GM12878 (cell line): Measurements from ENCODE around the gene UBE2E1. TPM values are rescaled to one million over a fixed set of nuclear protein-coding genes. Genes with fewer than 3 reads are reported as not detected.

Source experiments
- ATAC-seq: fragments of 200-7000 bp; cut with Tn5 transposase; 3 replicates; pipeline ENCODE4 v1.9.1; 2020; ENCODE audit warnings: mild to moderate bottlenecking, moderate library complexity
- BruUV-seq: library from RNA; stranded (reverse); fragments of 400-500 nt; replicated peaks from 2 replicates; lab custom pipeline; 2021; lab: Mats Ljungman, UMichigan
- CTCF ChIA-PET: fragments of 300-600 bp; sonication (Branson Sonifier 250); formaldehyde crosslinking; extraction: SDS; loops from one replicate; lab custom pipeline; 2021; ENCODE audit warnings: inconsistent platforms; lab: Yijun Ruan, JAX
- POLR2A ChIA-PET: fragments of 350-600 bp; formaldehyde crosslinking; extraction: SDS; loops from one replicate; lab custom pipeline; 2021; ENCODE audit warnings: inconsistent platforms; lab: Charles Lee
- RAD21 ChIA-PET: fragments of 300-600 bp; sonication (Branson Sonifier 250); formaldehyde crosslinking; loops from one replicate; lab custom pipeline; 2023; ENCODE audit warnings: antibody characterized with exemption; ENCODE audit not compliant: unreplicated experiment; lab: Charles Lee
- SMC1A ChIA-PET: fragments of 300-600 bp; sonication (Branson Sonifier 250); formaldehyde crosslinking; loops from one replicate; lab custom pipeline; 2023; ENCODE audit not compliant: unreplicated experiment, uncharacterized antibody; lab: Charles Lee
- DNase-seq: peaks from one replicate; pipeline ENCODE4 v3.0.0-alpha.2; 2011; ENCODE audit warnings: low read depth, low spot score
- FAIRE-seq: peaks from 3 replicates; lab custom pipeline; 2011; peaks lifted over from hg19 to GRCh38; lab: Jason Lieb, UNC
- H2AFZ ChIP-seq: 2 replicates; pipeline ENCODE4 v1.6.0; 2011; ENCODE audit warnings: low read depth, low read length, control low read depth; ENCODE audit not compliant: control insufficient read depth
- H3K27ac ChIP-seq: 2 replicates; pipeline ENCODE4 v1.5.1; 2011; ENCODE audit warnings: control low read depth; ENCODE audit not compliant: control insufficient read depth, insufficient read depth
- H3K27me3 ChIP-seq, 2 experiments: replicated peaks in 1 of 2; 2 replicates each; pipeline versions ENCODE4 v1.6.0 to v1.6.1; 2011; ENCODE audit warnings: low read length in 1 of 2; ENCODE audit not compliant: control insufficient read depth in 2 of 2, insufficient read depth in 2 of 2
- H3K36me3 ChIP-seq, 2 experiments: 2 replicates each; pipeline ENCODE4 v1.5.1; 2011; ENCODE audit warnings: low read length in 1 of 2; ENCODE audit not compliant: control insufficient read depth in 2 of 2, insufficient read depth in 2 of 2
- H3K4me1 ChIP-seq: 2 replicates; pipeline ENCODE4 v1.6.1; 2011; ENCODE audit warnings: mild to moderate bottlenecking, low read length, moderate library complexity, mixed read lengths; ENCODE audit not compliant: control insufficient read depth, insufficient read depth
- H3K4me2 ChIP-seq: 2 replicates; pipeline ENCODE4 v1.6.0; 2011; ENCODE audit warnings: control low read depth; ENCODE audit not compliant: control insufficient read depth, insufficient read depth
- H3K4me3 ChIP-seq: fragments of 200-600 bp; sonication (generic); 2 replicates; pipeline ENCODE4 v1.5.1; 2016
- H3K79me2 ChIP-seq: 2 replicates; pipeline ENCODE4 v1.6.0; 2011; ENCODE audit warnings: low read length; ENCODE audit not compliant: control insufficient read depth, insufficient read depth
- H3K9ac ChIP-seq: 2 replicates; pipeline ENCODE4 v1.8.0; 2011; ENCODE audit warnings: low read length, control low read depth, mixed read lengths; ENCODE audit not compliant: control insufficient read depth, insufficient read depth
- H3K9me3 ChIP-seq: replicated peaks from 3 replicates; pipeline ENCODE4 v1.5.1; 2011; ENCODE audit warnings: mild to moderate bottlenecking, low read length; ENCODE audit not compliant: control insufficient read depth, insufficient read depth
- H4K20me1 ChIP-seq: 2 replicates; pipeline ENCODE4 v1.6.0; 2011; ENCODE audit not compliant: control insufficient read depth, insufficient read depth
- CEBPZ ChIP-seq: fragments of 150-350 bp; IDR thresholded peaks from 2 replicates; pipeline ENCODE4 v1.6.1; 2016; ENCODE audit warnings: low read depth, low read length
- CTCF ChIP-seq, 3 experiments: IDR thresholded peaks in 2 of 3; conservative IDR thresholded peaks in 1 of 3; 2 replicates each; pipeline ENCODE4 v1.5.1; 2011; ENCODE audit warnings: low read depth in 3 of 3, low read length in 3 of 3, mild to moderate bottlenecking in 3 of 3, control low read depth in 2 of 3, moderate library complexity in 2 of 3, inconsistent platforms in 1 of 3, mixed read lengths in 1 of 3; ENCODE audit not compliant: control insufficient read depth in 2 of 3, insufficient read depth in 1 of 3; ENCODE audit errors: extremely low read depth in 1 of 3
- MTA3 ChIP-seq: IDR thresholded peaks from 2 replicates; pipeline ENCODE4 v1.6.1; 2012; ENCODE audit warnings: low read length, inconsistent platforms, borderline replicate concordance
- NR2F1 ChIP-seq: fragments of 450-650 bp; conservative IDR thresholded peaks from 2 replicates; pipeline ENCODE4 v1.6.1; 2017; ENCODE audit warnings: mild to moderate bottlenecking
- RAD21 ChIP-seq: IDR thresholded peaks from 2 replicates; pipeline ENCODE4 v1.6.1; 2011; ENCODE audit warnings: mild to moderate bottlenecking, low read depth, low read length, moderate library complexity; ENCODE audit not compliant: insufficient read depth
- SREBF1 ChIP-seq: IDR thresholded peaks from 2 replicates; pipeline ENCODE4 v1.6.1; 2012; ENCODE audit warnings: mild to moderate bottlenecking, low read length
- WGBS: methylation state at CpG from one replicate; pipeline ENCODE4 v1.1.6; 2016; ENCODE audit warnings: low lambda C conversion rate; ENCODE audit not compliant: insufficient replicate concordance, insufficient coverage; ENCODE audit errors: missing lambda C conversion rate; 5-methylcytosine and 5-hydroxymethylcytosine counted together
- in situ Hi-C: fragments of 300-500 bp; cut with MboI; formaldehyde crosslinking; loops from 9 replicates; pipeline ENCODE4 v1.14.3; 2018; ENCODE audit warnings: mixed read lengths
- intact Hi-C: fragments of 100-400 bp; cut with micrococcal nuclease; formaldehyde crosslinking; loops from one replicate; pipeline ENCODE4 v1.14.2; 2022; ENCODE audit not compliant: unreplicated experiment
- polyA plus RNA-seq, 11 experiments: library from polyadenylated mRNA; depleted of rRNA in 4 of 11; unstranded in 6 of 11; stranded (reverse) in 5 of 11; fragments of >200 nt; fragmentation: Nextera tagmentation in 4 of 11; fragmentation: Illumina TruSeq in 1 of 11; extraction: Ambion mirVana in 4 of 11; extraction: Trizol in 1 of 11; gene quantifications; 1 replicate in 1 of 11; 2 replicates in 10 of 11; pipeline versions ENCODE4 v1.2.1 to v1.2.3, GENCODE V29; 2011 to 2016; ENCODE audit warnings: inconsistent platforms in 2 of 11, missing spikeins in 2 of 11, low read depth in 1 of 11
- total RNA-seq, 4 experiments: library from RNA; depleted of rRNA in 3 of 4; stranded (reverse); fragments of >200 nt in 3 of 4; fragmentation: Illumina TruSeq in 1 of 4; extraction: Trizol in 1 of 4; gene quantifications; 2 replicates each; pipeline versions ENCODE4 v1.2.1 to v1.2.3, GENCODE V29; 2013 to 2021

Gene UBE2E1
- total and polyA plus RNA-seq, 10 of the 15 experiments (the other 5 are each of a cell fraction or from before 2014, with no cell fraction given) = 18.7 to 425 (median 147) TPM

- 93% methylated on average over 10 of the region's 10 CpGs for WGBS
- ATAC-seq = no peak
- in situ Hi-C loops = no loop called here
- no peaks in the 10 kb centered on the region for H3K9me3 ChIP-seq
- no peak for TF ChIP-seq NR2F1
- no peak for TF ChIP-seq SREBF1
- no peak for TF ChIP-seq MTA3
- intact Hi-C loops = loop anchor here (5.0 kb wide), 1 partner anchor 35 kb away; no protein-coding TSS in a partner anchor
- no peak for FAIRE-seq
- no peak overlapping the region for H3K4me2 ChIP-seq
- ChIA-PET SMC1A (interaction anchor here (0.6 to 14.1 kb wide), 10 partner anchors 8 to 173 kb away, joined by 3 to 224 read pairs (median 14); no protein-coding TSS in a partner anchor), POLR2A (interaction anchor here (1.6 to 7.8 kb wide), 4 partner anchors 8 to 25 kb away, joined by 7 to 92 read pairs (median 10); no protein-coding TSS in a partner anchor), RAD21 (interaction anchor here (1.1 to 4.8 kb wide), 9 partner anchors 23 to 183 kb away, joined by 3 to 96 read pairs (median 8); no protein-coding TSS in a partner anchor), CTCF (interaction anchor here (1.1 to 6.6 kb wide), 10 partner anchors 8 to 183 kb away, joined by 3 to 103 read pairs (median 6); no protein-coding TSS in a partner anchor)
- no peak overlapping the region for H3K27ac ChIP-seq
- H2AFZ ChIP-seq = no peak overlapping the region
- 0 out of 2 replicates have a peak, but pooled peaks cover 3% of the 10 kb centered on the region for H4K20me1 ChIP-seq
- no peaks in the 10 kb centered on the region for H3K27me3 ChIP-seq
- no peak overlapping the region for H3K9ac ChIP-seq
- peaks cover 88% of the 10 kb centered on the region for H3K79me2 ChIP-seq
- peaks cover 0 to 5% of the 10 kb centered on the region in 2 experiments; a peak in 3 of 4 replicates for H3K36me3 ChIP-seq
- H3K4me1 ChIP-seq = peaks cover 56% of the 10 kb centered on the region
- H3K4me3 ChIP-seq = no peak overlapping the region
- no peak for DNase-seq
- BruUV-seq = no TSS peak
Measured at GRCh38 chr3:23832523-23832922, 26.8 kb downstream of the UBE2E1 start.

GRCh38 chr3:23834082-23834870, 28.5 kb downstream of the UBE2E1 start:
- no peak for DNase-seq
- no peak overlapping the region for H3K4me2 ChIP-seq
- intact Hi-C loops (loop anchor here (5.0 kb wide), 1 partner anchor 33 kb away; no protein-coding TSS in a partner anchor), in situ Hi-C loops (no loop called here)
- H3K4me3 ChIP-seq = no peak overlapping the region
- BruUV-seq = TSS peak; percentile 8
- H3K27ac ChIP-seq = no peak overlapping the region
- H3K9ac ChIP-seq = no peak overlapping the region
- no peak for ATAC-seq
- H3K9me3 ChIP-seq = no peaks in the 10 kb centered on the region
- H3K79me2 ChIP-seq = peaks cover 87% of the 10 kb centered on the region
- no peaks in the 10 kb centered on the region for H3K27me3 ChIP-seq
- ChIA-PET SMC1A (interaction anchor here (0.6 to 14.1 kb wide), 28 partner anchors 9 to 912 kb away, joined by 3 to 224 read pairs (median 5); partner anchors contain the start of genes NKIRAS1 and RPL15), CTCF (interaction anchor here (0.7 to 6.6 kb wide), 50 partner anchors 8 to 699 kb away, joined by 3 to 103 read pairs (median 4); no protein-coding TSS in a partner anchor), POLR2A (interaction anchor here (0.6 to 1.6 kb wide), 11 partner anchors 9 to 261 kb away, joined by 3 to 6 read pairs (median 3); no protein-coding TSS in a partner anchor), RAD21 (interaction anchor here (0.6 to 4.4 kb wide), 28 partner anchors 6 to 185 kb away, joined by 3 to 28 read pairs (median 4); partner anchors contain the start of genes NKIRAS1 and RPL15)
- 0 out of 2 replicates have a peak, but pooled peaks cover 3% of the 10 kb centered on the region for H4K20me1 ChIP-seq
- no peak overlapping the region for H2AFZ ChIP-seq
- WGBS = 60% methylated on average over 2 of the region's 2 CpGs
- H3K4me1 ChIP-seq = peaks cover 56% of the 10 kb centered on the region
- H3K36me3 ChIP-seq = peaks cover 0 to 5% of the 10 kb centered on the region in 2 experiments; a peak in 3 of 4 replicates
- no peak for FAIRE-seq
- no peak for TF ChIP-seq CEBPZ
- TF ChIP-seq CTCF (IDR thresholded peaks at IDR 0.05 in 2 of 3, conservative IDR thresholded peaks at IDR 0.05 in 1 of 3; ENCODE audit: control insufficient read depth in 2 of 3, extremely low read depth in 1 of 3, insufficient read depth in 1 of 3, low read depth in 3 of 3, low read length in 3 of 3) = peak in 2 of 3 experiments; percentile 36 to 53; a peak in 5 of 6 replicates
- TF ChIP-seq RAD21 = peak; percentile 65
